Loucy (cell line): ENCODE measurements around the gene XRCC4.

ENCODE experiments used
- H2AFZ ChIP-seq: fragments of 200-600 bp; sonication (generic); 2 replicates; pipeline ENCODE4 v1.6.0; 2016; ENCODE audit warnings: antibody characterized with exemption, mild to moderate bottlenecking, low read length, moderate library complexity
- H3F3A ChIP-seq: fragments of 200-600 bp; 2 replicates; pipeline ENCODE4 v1.6.0; 2016; ENCODE audit warnings: antibody characterized with exemption, low read depth, mild to moderate bottlenecking
- H3K27me3 ChIP-seq: fragments of 200-600 bp; sonication (generic); 2 replicates; pipeline ENCODE4 v1.6.1; 2014; ENCODE audit warnings: low read length, mild to moderate bottlenecking; ENCODE audit not compliant: insufficient read depth, poor library complexity, severe bottlenecking
- H3K36me3 ChIP-seq: fragments of 200-600 bp; sonication (generic); 2 replicates; pipeline ENCODE4 v1.6.1; 2016; ENCODE audit warnings: low read length; ENCODE audit not compliant: insufficient read depth
- H3K4me1 ChIP-seq: fragments of 200-600 bp; sonication (generic); 2 replicates; pipeline ENCODE4 v1.5.1; 2014; ENCODE audit warnings: low read length, mild to moderate bottlenecking; ENCODE audit not compliant: insufficient read depth, poor library complexity, severe bottlenecking
- H3K4me2 ChIP-seq: fragments of 200-600 bp; sonication (generic); 2 replicates; pipeline ENCODE4 v1.6.0; 2014; ENCODE audit warnings: antibody characterized with exemption, low read length, low read depth, mild to moderate bottlenecking; ENCODE audit not compliant: poor library complexity, severe bottlenecking
- H3K4me3 ChIP-seq: fragments of 200-600 bp; sonication (generic); 2 replicates; pipeline ENCODE4 v1.5.1; 2014; ENCODE audit warnings: low read length, mild to moderate bottlenecking, mixed read lengths; ENCODE audit not compliant: poor library complexity, severe bottlenecking
- H3K79me2 ChIP-seq: fragments of 200-600 bp; sonication (generic); 2 replicates; pipeline ENCODE4 v1.6.1; 2014; ENCODE audit warnings: low read length; ENCODE audit not compliant: insufficient read depth
- H3K9ac ChIP-seq: fragments of 200-600 bp; sonication (generic); 2 replicates; pipeline ENCODE4 v1.6.0; 2014; ENCODE audit warnings: mild to moderate bottlenecking, low read depth, low read length, moderate library complexity; ENCODE audit not compliant: poor library complexity, severe bottlenecking
- H3K9me2 ChIP-seq: fragments of 200-600 bp; sonication (generic); replicated peaks from 2 replicates; pipeline ENCODE4 v1.6.1; 2016; ENCODE audit warnings: low read depth, low read length, mixed read lengths
- H3K9me3 ChIP-seq: fragments of 200-600 bp; sonication (generic); 2 replicates; pipeline ENCODE4 v1.6.1; 2014; ENCODE audit warnings: mild to moderate bottlenecking, antibody characterized with exemption, low read length, low read depth; ENCODE audit not compliant: insufficient read depth
- H4K20me1 ChIP-seq: fragments of 200-600 bp; sonication (generic); 2 replicates; pipeline ENCODE4 v1.6.0; 2014; ENCODE audit warnings: antibody characterized with exemption, low read length, mild to moderate bottlenecking; ENCODE audit not compliant: insufficient read depth, poor library complexity, severe bottlenecking
- CTCF ChIP-seq: fragments of 200-600 bp; sonication (generic); conservative IDR thresholded peaks from 2 replicates; pipeline ENCODE4 v1.5.1; 2014; ENCODE audit warnings: mild to moderate bottlenecking, antibody characterized with exemption, low read length
- EZH2phosphoT487 ChIP-seq: fragments of 200-600 bp; IDR thresholded peaks from 2 replicates; pipeline ENCODE4 v1.6.1; 2018; ENCODE audit warnings: antibody characterized with exemption, mild to moderate bottlenecking, moderate library complexity, borderline replicate concordance

XRCC4 gene

DNA sequence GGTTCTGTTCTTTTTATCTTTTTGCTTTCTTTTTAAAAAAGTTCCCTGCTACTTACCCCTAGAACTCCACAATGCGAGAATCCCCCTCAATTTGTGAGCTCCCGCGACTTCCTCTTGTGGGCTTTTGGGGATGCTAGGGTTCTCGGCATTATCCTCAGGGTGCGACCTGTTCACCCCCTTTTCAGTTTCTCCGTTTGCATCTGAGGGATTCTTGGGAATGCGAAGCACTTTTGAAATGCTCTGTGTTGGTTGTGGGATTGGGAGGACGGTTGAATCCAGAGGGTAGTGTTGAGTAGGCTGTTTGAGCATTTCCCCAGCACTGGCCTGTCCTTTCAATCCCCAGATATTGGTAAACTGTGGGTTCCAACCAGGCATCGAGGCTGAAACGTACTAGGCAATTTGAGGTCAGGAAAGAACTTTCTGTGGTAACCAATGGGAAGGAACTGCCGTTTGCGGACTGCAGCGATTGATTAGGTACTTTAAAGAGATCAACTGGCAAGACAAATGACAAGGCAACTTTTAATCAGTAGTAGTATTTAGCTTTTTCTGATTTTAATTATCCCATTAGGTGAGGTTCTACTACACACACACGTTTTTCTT is 415 bp downstream of the XRCC4 start:
- H2AFZ ChIP-seq = peak overlapping the region; percentile 89
- peak overlapping the region; percentile 90 for H3K9ac ChIP-seq
- no peaks in the 10 kb centered on the region for H3K27me3 ChIP-seq
- peaks cover 41% of the 10 kb centered on the region for H3K4me1 ChIP-seq
- peak overlapping the region; percentile 75 for H3K4me2 ChIP-seq
- peaks cover 23% of the 10 kb centered on the region for H4K20me1 ChIP-seq
- no peak for TF ChIP-seq CTCF
- no peak for TF ChIP-seq EZH2phosphoT487
- no peaks in the 10 kb centered on the region for H3K9me2 ChIP-seq
- no peaks in the 10 kb centered on the region for H3K36me3 ChIP-seq
- peak overlapping the region; percentile 93 for H3K4me3 ChIP-seq
- H3K9me3 ChIP-seq = no peaks in the 10 kb centered on the region
- H3K79me2 ChIP-seq = peaks cover 71% of the 10 kb centered on the region
- H3F3A ChIP-seq = no peaks in the 10 kb centered on the region

DNA sequence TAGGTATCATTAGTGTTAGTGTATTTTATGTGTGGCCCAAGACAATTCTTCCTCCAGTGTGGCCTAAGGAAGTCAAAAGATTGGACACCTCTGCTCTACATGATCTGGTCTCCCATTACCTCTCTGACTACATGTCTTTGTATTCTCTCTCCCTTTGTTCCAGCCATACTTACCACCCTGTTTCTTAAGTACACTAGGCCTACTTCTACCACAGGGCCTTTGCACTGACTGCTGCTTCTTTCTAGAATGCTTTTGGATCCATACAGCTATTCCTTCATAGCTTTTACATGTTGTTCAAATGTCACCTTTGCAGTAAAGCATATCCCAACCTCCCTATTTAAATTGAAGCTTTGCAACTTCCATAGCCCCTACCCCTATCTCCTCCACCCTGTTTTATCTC is 5.4 kb downstream of the XRCC4 start:
- no peaks in the 10 kb centered on the region for H4K20me1 ChIP-seq
- H3K9me2 ChIP-seq = no peaks in the 10 kb centered on the region
- no peak overlapping the region for H2AFZ ChIP-seq
- no peak overlapping the region for H3K9ac ChIP-seq
- H3K36me3 ChIP-seq = no peaks in the 10 kb centered on the region
- no peaks in the 10 kb centered on the region for H3K9me3 ChIP-seq
- no peaks in the 10 kb centered on the region for H3F3A ChIP-seq
- H3K4me3 ChIP-seq = no peak overlapping the region
- H3K27me3 ChIP-seq = no peaks in the 10 kb centered on the region
- no peak overlapping the region for H3K4me2 ChIP-seq
- TF ChIP-seq CTCF = no peak
- TF ChIP-seq EZH2phosphoT487 = no peak
- peaks cover 10% of the 10 kb centered on the region for H3K4me1 ChIP-seq
- peaks cover 24% of the 10 kb centered on the region for H3K79me2 ChIP-seq

DNA sequence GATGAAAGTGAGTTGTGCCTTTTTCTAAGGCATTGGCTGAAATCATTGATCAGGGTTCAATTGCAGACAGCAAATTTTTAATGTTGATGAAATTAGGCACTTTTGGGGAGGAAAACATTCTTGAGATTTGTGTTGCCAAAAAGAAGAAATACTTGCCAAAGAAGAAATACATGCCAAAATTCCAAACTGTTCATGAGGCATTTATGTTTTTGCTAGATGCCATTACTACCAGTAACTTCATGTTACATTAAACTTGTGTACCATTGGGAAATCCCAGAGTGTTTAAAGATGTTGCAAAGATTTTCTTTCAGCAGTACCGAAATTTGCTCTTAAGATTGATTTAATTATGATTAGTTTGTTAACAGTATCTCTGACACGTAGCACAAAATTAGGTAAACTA is 7.0 kb downstream of the XRCC4 start:
- H3K4me3 ChIP-seq = no peak overlapping the region
- H3K27me3 ChIP-seq = no peaks in the 10 kb centered on the region
- no peak overlapping the region for H3K4me2 ChIP-seq
- peaks cover 16% of the 10 kb centered on the region; the same call in 1 of the 2 replicates for H3K79me2 ChIP-seq
- H3K36me3 ChIP-seq = no peaks in the 10 kb centered on the region
- no peak overlapping the region for H3K9ac ChIP-seq
- no peaks in the 10 kb centered on the region for H3K4me1 ChIP-seq
- H3K9me3 ChIP-seq = no peaks in the 10 kb centered on the region
- H2AFZ ChIP-seq = no peak overlapping the region
- TF ChIP-seq CTCF (no peak), EZH2phosphoT487 (no peak)
- no peaks in the 10 kb centered on the region for H3K9me2 ChIP-seq
- no peaks in the 10 kb centered on the region for H4K20me1 ChIP-seq
- H3F3A ChIP-seq = no peaks in the 10 kb centered on the region
